K562 (cell line): ENCODE results near the gene G6PC2. TPM values are rescaled to one million over a fixed set of nuclear protein-coding genes. Genes with fewer than 3 reads are reported as not detected.

Experiments used
- ARID1B ChIP-seq: fragments of 450-650 bp; IDR thresholded peaks from 2 replicates; pipeline ENCODE4 v1.6.1; 2016; ENCODE audit warnings: antibody characterized with exemption, mild to moderate bottlenecking, inconsistent platforms
- BDP1 ChIP-seq: IDR thresholded peaks from 3 replicates; pipeline ENCODE4 v1.6.1; 2011; ENCODE audit not compliant: insufficient read length, insufficient read depth
- ETS1 ChIP-seq: conservative IDR thresholded peaks from 2 replicates; pipeline ENCODE4 v1.6.1; 2011; ENCODE audit warnings: low read depth, mild to moderate bottlenecking, low read length; ENCODE audit not compliant: control insufficient read depth
- HDGF ChIP-seq: fragments of 450-650 bp; IDR thresholded peaks from 2 replicates; pipeline ENCODE4 v1.6.1; 2016
- MYNN ChIP-seq, 2 experiments: sonication (generic); formaldehyde crosslinking in 1 of 2; IDR thresholded peaks; 2 replicates each; pipeline versions ENCODE4 v1.5.0 to v1.6.1; 2016 to 2020; ENCODE audit warnings: antibody characterized with exemption in 1 of 2, missing genetic modification reagents in 1 of 2
- NFATC3 ChIP-seq: fragments of 450-650 bp; IDR thresholded peaks from 2 replicates; pipeline ENCODE4 v1.6.1; 2017; ENCODE audit warnings: mild to moderate bottlenecking
- NFXL1 ChIP-seq: fragments of 450-650 bp; formaldehyde crosslinking; IDR thresholded peaks from 2 replicates; pipeline ENCODE4 v1.4.0; 2021; ENCODE audit warnings: mild to moderate bottlenecking
- NR1H2 ChIP-seq: sonication (generic); formaldehyde crosslinking; IDR thresholded peaks from 2 replicates; pipeline ENCODE4 v1.4.0; 2020; ENCODE audit warnings: mild to moderate bottlenecking, missing genetic modification reagents
- NR2F6 ChIP-seq: fragments of 450-650 bp; formaldehyde crosslinking; IDR thresholded peaks from 2 replicates; pipeline ENCODE4 v1.4.0; 2020; ENCODE audit warnings: mild to moderate bottlenecking
- SNRNP70 ChIP-seq: fragments of 200-400 bp; formaldehyde crosslinking; optimal IDR thresholded peaks from 2 replicates; pipeline ENCODE3; 2017; ENCODE audit warnings: low read depth, low read length
- SP2 ChIP-seq: IDR thresholded peaks from 2 replicates; pipeline ENCODE4 v1.6.1; 2011; ENCODE audit warnings: mild to moderate bottlenecking, low read depth, low read length, moderate library complexity; ENCODE audit not compliant: poor library complexity, severe bottlenecking; ENCODE audit errors: extremely low read depth
- TAF7 ChIP-seq: fragments of 450-650 bp; IDR thresholded peaks from 2 replicates; pipeline ENCODE4 v1.6.1; 2016; ENCODE audit warnings: missing genetic modification characterization, missing compliant biosample characterization
- USF2 ChIP-seq: sonication (generic); formaldehyde crosslinking; IDR thresholded peaks from 2 replicates; pipeline ENCODE4 v1.5.0; 2020; ENCODE audit warnings: missing genetic modification reagents
- YBX1 ChIP-seq: fragments of 450-650 bp; IDR thresholded peaks from 2 replicates; pipeline ENCODE4 v1.7.1; 2016; ENCODE audit warnings: mild to moderate bottlenecking
- ZBTB43 ChIP-seq: sonication (generic); formaldehyde crosslinking; IDR thresholded peaks from 2 replicates; pipeline ENCODE4 v1.8.0; 2023; ENCODE audit warnings: mild to moderate bottlenecking, missing genetic modification reagents
- ZNF121 ChIP-seq: sonication (generic); formaldehyde crosslinking; conservative IDR thresholded peaks from 2 replicates; pipeline ENCODE4 v1.8.0; 2022; ENCODE audit warnings: missing genetic modification reagents
- ZNF140 ChIP-seq: fragments of 250-450 bp; sonication (Bioruptor Pico); IDR thresholded peaks from 2 replicates; pipeline ENCODE4 v1.8.0; 2021; ENCODE audit warnings: moderate library complexity, mild to moderate bottlenecking, inconsistent platforms
- ZNF184 ChIP-seq: sonication (generic); formaldehyde crosslinking; IDR thresholded peaks from 2 replicates; pipeline ENCODE4 v1.5.0; 2020; ENCODE audit warnings: missing genetic modification reagents
- ZNF551 ChIP-seq: fragments of 250-450 bp; sonication (Bioruptor Pico); IDR thresholded peaks from 2 replicates; pipeline ENCODE4 v1.5.0; 2021; ENCODE audit warnings: mild to moderate bottlenecking, moderate library complexity
- ZNF75A ChIP-seq: fragments of 450-650 bp; formaldehyde crosslinking; IDR thresholded peaks from 2 replicates; pipeline ENCODE4 v1.4.0; 2020; ENCODE audit warnings: mild to moderate bottlenecking
- ZNF778 ChIP-seq: fragments of 450-650 bp; formaldehyde crosslinking; IDR thresholded peaks from 2 replicates; pipeline ENCODE4 v1.4.0; 2020; ENCODE audit warnings: mild to moderate bottlenecking, moderate library complexity
- polyA plus RNA-seq, 8 experiments: library from polyadenylated mRNA; depleted of rRNA in 4 of 8; stranded (reverse) in 5 of 8; unstranded in 3 of 8; fragments of >200 nt; fragmentation: Nextera tagmentation in 2 of 8; fragmentation: Illumina TruSeq in 1 of 8; extraction: Ambion mirVana in 2 of 8; extraction: Trizol in 1 of 8; gene quantifications; 2 replicates each; pipeline versions ENCODE4 v1.2.1 to v1.2.3, GENCODE V29; 2011 to 2014; ENCODE audit warnings: inconsistent platforms in 1 of 8, missing spikeins in 1 of 8
- total RNA-seq, 7 experiments: library from RNA; depleted of rRNA in 6 of 7; stranded (reverse); fragments of >200 nt in 6 of 7; fragmentation: Illumina TruSeq in 2 of 7; extraction: Trizol in 2 of 7; gene quantifications; 2 replicates each; pipeline versions ENCODE4 v1.2.1 to v1.2.3, GENCODE V29; 2011 to 2021; ENCODE audit warnings: low replicate concordance in 1 of 7
- TF ChIP-seq, protein P1 (sequence below): fragments of 450-650 bp; IDR thresholded peaks from 2 replicates; pipeline ENCODE4 v1.7.0; 2016; ENCODE audit warnings: borderline replicate concordance
- TF ChIP-seq, protein P2 (sequence below): fragments of 450-650 bp; formaldehyde crosslinking; IDR thresholded peaks from 2 replicates; pipeline ENCODE4 v1.4.0; 2020; ENCODE audit warnings: mild to moderate bottlenecking

G6PC2 gene
- total and polyA plus RNA-seq, 9 of the 15 experiments (the other 6 are each of a cell fraction or from before 2014, with no cell fraction given), result 0.03 to 0.15 TPM; not detected in 7

GRCh38 chr2:168935810-168936581, 34.9 kb downstream of the G6PC2 start (continued):
- no peak; the same call in 1 of the 2 replicates for TF ChIP-seq ETS1
- 0 out of 2 replicates have a peak, but pooled peaks have one; percentile 42 for TF ChIP-seq NR1H2
- no peak; the same call in 1 of the 2 replicates for TF ChIP-seq ZBTB43
- no peak for TF ChIP-seq ZNF184 (CRISPR knock-in tag)
- no peak for TF ChIP-seq USF2
- TF ChIP-seq SNRNP70, result no peak
- TF ChIP-seq ZNF551 (CRISPR knock-in tag), result no peak
- no peak for TF ChIP-seq BDP1
- no peak for TF ChIP-seq SP2
- no peak for TF ChIP-seq TAF7 (tag)
- no peak for TF ChIP-seq NR2F6 (CRISPR knock-in tag)
- no peak for TF ChIP-seq ZNF140 (CRISPR knock-in tag)
- peak; percentile 91 for TF ChIP-seq NFATC3
- TF ChIP-seq MYNN (IDR thresholded peaks at IDR 0.05), result peak; percentile 92
- no peak for TF ChIP-seq MYNN (CRISPR knock-in tag; IDR thresholded peaks at IDR 0.05)
- TF ChIP-seq NFXL1 (CRISPR knock-in tag), result 0 out of 2 replicates have a peak, but pooled peaks have one; percentile 56
- no peak for TF ChIP-seq ZNF75A (CRISPR knock-in tag)
- no peak for TF ChIP-seq YBX1
- no peak for TF ChIP-seq HDGF
- TF ChIP-seq, protein P1, sequence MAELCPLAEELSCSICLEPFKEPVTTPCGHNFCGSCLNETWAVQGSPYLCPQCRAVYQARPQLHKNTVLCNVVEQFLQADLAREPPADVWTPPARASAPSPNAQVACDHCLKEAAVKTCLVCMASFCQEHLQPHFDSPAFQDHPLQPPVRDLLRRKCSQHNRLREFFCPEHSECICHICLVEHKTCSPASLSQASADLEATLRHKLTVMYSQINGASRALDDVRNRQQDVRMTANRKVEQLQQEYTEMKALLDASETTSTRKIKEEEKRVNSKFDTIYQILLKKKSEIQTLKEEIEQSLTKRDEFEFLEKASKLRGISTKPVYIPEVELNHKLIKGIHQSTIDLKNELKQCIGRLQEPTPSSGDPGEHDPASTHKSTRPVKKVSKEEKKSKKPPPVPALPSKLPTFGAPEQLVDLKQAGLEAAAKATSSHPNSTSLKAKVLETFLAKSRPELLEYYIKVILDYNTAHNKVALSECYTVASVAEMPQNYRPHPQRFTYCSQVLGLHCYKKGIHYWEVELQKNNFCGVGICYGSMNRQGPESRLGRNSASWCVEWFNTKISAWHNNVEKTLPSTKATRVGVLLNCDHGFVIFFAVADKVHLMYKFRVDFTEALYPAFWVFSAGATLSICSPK, result no peak
- peak; percentile 100 for TF ChIP-seq ARID1B
- no peak for TF ChIP-seq ZNF778 (CRISPR knock-in tag)
- TF ChIP-seq, protein P2, sequence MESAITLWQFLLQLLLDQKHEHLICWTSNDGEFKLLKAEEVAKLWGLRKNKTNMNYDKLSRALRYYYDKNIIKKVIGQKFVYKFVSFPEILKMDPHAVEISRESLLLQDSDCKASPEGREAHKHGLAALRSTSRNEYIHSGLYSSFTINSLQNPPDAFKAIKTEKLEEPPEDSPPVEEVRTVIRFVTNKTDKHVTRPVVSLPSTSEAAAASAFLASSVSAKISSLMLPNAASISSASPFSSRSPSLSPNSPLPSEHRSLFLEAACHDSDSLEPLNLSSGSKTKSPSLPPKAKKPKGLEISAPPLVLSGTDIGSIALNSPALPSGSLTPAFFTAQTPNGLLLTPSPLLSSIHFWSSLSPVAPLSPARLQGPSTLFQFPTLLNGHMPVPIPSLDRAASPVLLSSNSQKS (CRISPR knock-in tag), result 0 out of 2 replicates have a peak, but pooled peaks have one; percentile 27
- TF ChIP-seq ZNF121, result no peak
